GM19455 (cell line): ENCODE data around the gene TBL1XR1.
"Not testable (repeated sequence)": the region's sequence is repeated elsewhere in the genome, so short reads cannot be mapped to it uniquely, and the experiment has no call there.

Experiments
- ATAC-seq: cut with Tn5 transposase; IDR thresholded peaks from one replicate; pipeline ENCODE4 v1.9.1; 2021; ENCODE audit not compliant: unreplicated experiment

TBL1XR1 gene

GRCh38 chr3:177144922-177145321 lies 52.4 kb downstream of the TBL1XR1 start:
- no peak for ATAC-seq

- ATAC-seq, result no peak
Measured at GRCh38 chr3:177141899-177142646, 55.2 kb downstream of the TBL1XR1 start.

- ATAC-seq, result no peak
Measured at GRCh38 chr3:177141471-177141870, 55.8 kb downstream of the TBL1XR1 start.

- ATAC-seq, result not testable (repeated sequence)
Measured at GRCh38 chr3:177139220-177139619, 58.1 kb downstream of the TBL1XR1 start.

- no peak for ATAC-seq
Measured at GRCh38 chr3:177137774-177138705, 59.2 kb downstream of the TBL1XR1 start.

GRCh38 chr3:177136741-177137140 lies 60.5 kb downstream of the TBL1XR1 start:
- no peak for ATAC-seq

GRCh38 chr3:177135841-177136492 lies 61.3 kb downstream of the TBL1XR1 start:
- no peak for ATAC-seq

- ATAC-seq, result no peak
Measured at GRCh38 chr3:177134816-177135210, 62.5 kb downstream of the TBL1XR1 start.

- ATAC-seq, result no peak
Measured at GRCh38 chr3:177133860-177134815, 63.1 kb downstream of the TBL1XR1 start.

- ATAC-seq, result no peak
Measured at GRCh38 chr3:177131927-177132636, 65.2 kb downstream of the TBL1XR1 start.

- no peak for ATAC-seq
Measured at GRCh38 chr3:177127008-177127407, 70.3 kb downstream of the TBL1XR1 start.

GRCh38 chr3:177126015-177126773 lies 71.1 kb downstream of the TBL1XR1 start:
- ATAC-seq, result no peak

GRCh38 chr3:177124882-177125281 lies 72.4 kb downstream of the TBL1XR1 start:
- ATAC-seq, result no peak

GRCh38 chr3:177123822-177124221 lies 73.5 kb downstream of the TBL1XR1 start:
- no peak for ATAC-seq

GRCh38 chr3:177122183-177122856 lies 75.0 kb downstream of the TBL1XR1 start:
- no peak for ATAC-seq

- no peak for ATAC-seq
Measured at GRCh38 chr3:177119829-177120228, 77.5 kb downstream of the TBL1XR1 start.

GRCh38 chr3:177114253-177114652 lies 83.0 kb downstream of the TBL1XR1 start:
- ATAC-seq, result no peak

- ATAC-seq, result no peak
Measured at GRCh38 chr3:177111541-177111949, 85.7 kb downstream of the TBL1XR1 start.
